HEK293T (cell line): Measurements from ENCODE around the gene AMIGO1.

ENCODE experiments used
- ARNT ChIP-seq: fragments of 450-650 bp; IDR thresholded peaks from 2 replicates; pipeline ENCODE4 v1.6.1; 2017; ENCODE audit warnings: mild to moderate bottlenecking
- BHLHE40 ChIP-seq: fragments of 450-650 bp; IDR thresholded peaks from 2 replicates; pipeline ENCODE4 v1.6.1; 2016; ENCODE audit warnings: mild to moderate bottlenecking, moderate library complexity, borderline replicate concordance
- CTBP1 ChIP-seq: fragments of 450-650 bp; IDR thresholded peaks from 2 replicates; pipeline ENCODE4 v1.6.1; 2016; ENCODE audit warnings: borderline replicate concordance
- ELF4 ChIP-seq: fragments of 450-650 bp; IDR thresholded peaks from 2 replicates; pipeline ENCODE4 v1.6.1; 2017; ENCODE audit warnings: antibody characterized with exemption
- FOXA1 ChIP-seq: fragments of 450-650 bp; IDR thresholded peaks from 2 replicates; pipeline ENCODE4 v1.6.1; 2016; ENCODE audit warnings: mild to moderate bottlenecking
- FOXM1 ChIP-seq: fragments of 450-650 bp; IDR thresholded peaks from 2 replicates; pipeline ENCODE4 v1.6.1; 2017; ENCODE audit warnings: mild to moderate bottlenecking, borderline replicate concordance
- LEF1 ChIP-seq: fragments of 450-650 bp; IDR thresholded peaks from 2 replicates; pipeline ENCODE4 v1.6.1; 2017; ENCODE audit warnings: mild to moderate bottlenecking, borderline replicate concordance
- NFRKB ChIP-seq: fragments of 450-650 bp; IDR thresholded peaks from 2 replicates; pipeline ENCODE4 v1.6.1; 2016; ENCODE audit warnings: mild to moderate bottlenecking, moderate library complexity
- SP1 ChIP-seq: fragments of 450-650 bp; IDR thresholded peaks from 2 replicates; pipeline ENCODE4 v1.6.1; 2017
- SUZ12 ChIP-seq: fragments of 450-650 bp; IDR thresholded peaks from 2 replicates; pipeline ENCODE4 v1.6.1; 2016; ENCODE audit warnings: mild to moderate bottlenecking
- TARDBP ChIP-seq: fragments of 450-650 bp; IDR thresholded peaks from 2 replicates; pipeline ENCODE4 v1.6.1; 2016

DNA sequence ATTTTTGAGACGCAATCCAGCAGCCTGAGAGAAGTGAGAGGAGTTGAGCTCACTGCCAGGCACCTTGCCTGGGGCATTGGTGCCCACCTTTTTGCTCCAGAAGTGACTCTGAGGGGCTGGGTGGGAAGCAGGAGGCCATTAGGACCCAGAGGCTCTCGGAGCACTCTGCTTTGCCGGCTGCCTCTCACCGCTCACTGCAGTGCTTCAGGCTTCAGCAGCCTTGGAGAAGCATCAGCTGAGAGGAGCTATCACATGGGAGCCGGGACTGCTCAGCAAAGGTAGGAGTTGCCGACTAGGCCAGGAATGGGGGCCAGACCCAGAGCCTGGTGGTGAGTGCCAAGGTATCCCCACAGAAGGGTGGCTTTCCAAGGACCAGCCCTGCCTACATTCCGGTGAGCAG lies 30.1 kb upstream of the AMIGO1 start, which contains the start of gene GPR61:
- no peak for TF ChIP-seq FOXM1
- TF ChIP-seq TARDBP = no peak
- TF ChIP-seq BHLHE40 = no peak
- TF ChIP-seq NFRKB = no peak
- no peak for TF ChIP-seq ARNT
- no peak for TF ChIP-seq ELF4
- TF ChIP-seq FOXA1 = no peak
- no peak for TF ChIP-seq CTBP1
- TF ChIP-seq LEF1 = no peak
- no peak for TF ChIP-seq SP1
- no peak for TF ChIP-seq SUZ12
